Measurements from ENCODE around the gene SDHAF3. TPM values are rescaled to one million over a fixed set of nuclear protein-coding genes. Genes with fewer than 3 reads are reported as not detected.
"Not testable (repeated sequence)": the region's sequence is repeated elsewhere in the genome, so short reads cannot be mapped to it uniquely, and the experiment has no call there.

SDHAF3 gene
- total RNA-seq (23.9 TPM), polyA plus RNA-seq (23.1 TPM)
- long read RNA-seq, donor 1, partial matches to known transcripts = 0 of 1 reads
- long read RNA-seq, donor 1, other reads (novel, unspliced or antisense) = 0 of 1 reads
- long read RNA-seq, donor 2 = 0 reads
- long read RNA-seq, donor 3, transcript SDHAF3-202 (2 exons, 2,060 nt) = major isoform, 57 of 77 reads
- long read RNA-seq, donor 3, partial matches to known transcripts = 7 of 77 reads
- long read RNA-seq, donor 3, other reads (novel, unspliced or antisense) = 9 of 77 reads
- long read RNA-seq, donor 4, transcript SDHAF3-202 (2 exons, 2,060 nt) = major isoform, 18 of 18 reads
- long read RNA-seq, donor 4, partial matches to known transcripts = 0 of 18 reads
- long read RNA-seq, donor 4, other reads (novel, unspliced or antisense) = 0 of 18 reads
- long read RNA-seq, donor 5, transcript SDHAF3-202 (2 exons, 2,060 nt) = major isoform, 71 of 81 reads
- long read RNA-seq, donor 5, partial matches to known transcripts = 0 of 81 reads
- long read RNA-seq, donor 5, other reads (novel, unspliced or antisense) = 9 of 81 reads
- long read RNA-seq, donor 6, transcript SDHAF3-202 (2 exons, 2,060 nt) = major isoform, 19 of 24 reads
- long read RNA-seq, donor 6, partial matches to known transcripts = 0 of 24 reads
- long read RNA-seq, donor 6, other reads (novel, unspliced or antisense) = 5 of 24 reads
- long read RNA-seq, donor 7, transcript SDHAF3-202 (2 exons, 2,060 nt) = major isoform, 31 of 38 reads
- long read RNA-seq, donor 7, partial matches to known transcripts = 0 of 38 reads
- long read RNA-seq, donor 7, other reads (novel, unspliced or antisense) = 6 of 38 reads
- long read RNA-seq, donor 8, transcript SDHAF3-202 (2 exons, 2,060 nt) = major isoform, 12 of 13 reads
- long read RNA-seq, donor 8, partial matches to known transcripts = 0 of 13 reads
- long read RNA-seq, donor 8, other reads (novel, unspliced or antisense) = 0 of 13 reads
- long read RNA-seq, donor 9, transcript SDHAF3-202 (2 exons, 2,060 nt) = major isoform, 27 of 28 reads
- long read RNA-seq, donor 9, partial matches to known transcripts = 0 of 28 reads
- long read RNA-seq, donor 9, other reads (novel, unspliced or antisense) = 0 of 28 reads
- long read RNA-seq, donor 10, transcript SDHAF3-202 (2 exons, 2,060 nt) = major isoform, 22 of 23 reads
- long read RNA-seq, donor 10, partial matches to known transcripts = 0 of 23 reads
- long read RNA-seq, donor 10, other reads (novel, unspliced or antisense) = 0 of 23 reads

DNA sequence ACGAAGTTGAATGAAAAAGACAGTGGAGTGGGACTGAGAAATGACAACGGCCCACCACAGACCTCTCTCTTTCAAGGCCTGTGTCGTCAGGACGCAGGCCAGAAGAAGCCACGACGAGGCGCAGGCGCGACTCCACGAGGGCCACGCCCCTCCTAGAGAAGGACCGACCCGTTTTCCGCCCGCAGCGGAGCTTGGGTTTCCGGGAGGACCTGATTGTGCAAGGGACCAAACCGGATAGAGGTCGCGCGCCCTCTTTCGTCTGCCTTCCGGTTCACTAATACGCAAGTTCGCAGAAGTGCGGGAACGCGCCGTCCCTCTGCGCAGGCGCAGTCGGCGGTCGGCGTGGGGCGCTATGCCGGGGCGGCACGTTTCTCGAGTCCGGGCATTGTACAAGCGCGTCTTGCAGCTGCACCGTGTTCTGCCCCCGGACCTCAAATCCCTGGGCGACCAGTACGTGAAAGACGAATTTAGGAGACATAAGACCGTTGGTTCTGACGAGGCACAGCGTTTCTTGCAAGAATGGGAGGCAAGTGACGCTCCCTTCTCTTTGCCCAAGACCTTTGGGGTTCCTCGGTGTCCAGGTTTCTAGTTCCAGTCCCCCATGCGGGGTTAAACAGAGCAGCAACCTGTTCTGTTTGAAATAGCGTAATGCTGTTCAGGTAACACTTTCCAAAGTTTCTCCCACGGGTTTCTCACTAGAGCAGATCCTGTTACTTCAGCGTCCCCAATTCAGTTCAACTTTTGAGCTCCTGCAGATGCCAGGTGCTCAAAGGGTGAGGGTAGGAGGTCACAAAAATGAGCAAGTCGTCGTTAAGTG, at the start of gene SDHAF3:
Gene SDHAF3 (plus strand): TSS at position 327 of the 817 bp plus-strand sequence. CDS start 26 bp downstream, at position 353.
- Histone ChIP-seq H3K27ac (ENCODE audit: low read depth in 1 of 2, low read length in 1 of 2) (peak within 1 kb of the TSS; percentile 89 to 96), H3K4me3 (ENCODE audit: low read length in 2 of 2) (peak within 1 kb of the TSS; percentile 87 to 90), H3K27me3 (ENCODE audit: control insufficient read depth in 2 of 2, insufficient read depth in 1 of 2, low read length in 1 of 2) (no peaks in the 10 kb centered on the region), H3K9me3 (ENCODE audit: control insufficient read depth in 2 of 2, insufficient read depth in 1 of 2, low read length in 1 of 2) (no peaks in the 10 kb centered on the region), H3K36me3 (ENCODE audit: control insufficient read depth in 2 of 2, insufficient read depth in 2 of 2, low read length in 1 of 2) (no peaks in the 10 kb centered on the region), H3K4me1 (ENCODE audit: control insufficient read depth in 2 of 2, insufficient read depth in 2 of 2, low read length in 2 of 2) (peaks cover 6 to 12% of the 10 kb centered on the region in 2 donors)
- under 1% methylated on average over 59 of the region's 59 CpGs for WGBS
- DNase-seq (ENCODE audit: low read depth in 6 of 9, low spot score in 9 of 9) = peak; percentile 92 to 99 (median 96)

GRCh38 chr7:97072025-97072424, 45.5 kb upstream of the SDHAF3 start:
- H3K27ac ChIP-seq (ENCODE audit: low read depth in 1 of 2, low read length in 1 of 2); H3K4me3 ChIP-seq (ENCODE audit: low read length in 2 of 2); H3K4me1 ChIP-seq (ENCODE audit: control insufficient read depth in 2 of 2, insufficient read depth in 2 of 2, low read length in 2 of 2); DNase-seq (ENCODE audit: low read depth in 6 of 9, low spot score in 9 of 9); H3K9me3 ChIP-seq (ENCODE audit: control insufficient read depth in 2 of 2, insufficient read depth in 1 of 2, low read length in 1 of 2); H3K27me3 ChIP-seq (ENCODE audit: control insufficient read depth in 2 of 2, insufficient read depth in 1 of 2, low read length in 1 of 2); H3K36me3 ChIP-seq (ENCODE audit: control insufficient read depth in 2 of 2, insufficient read depth in 2 of 2, low read length in 1 of 2): not testable (repeated sequence)
- WGBS = 85% methylated on average over 2 of the region's 2 CpGs

DNA sequence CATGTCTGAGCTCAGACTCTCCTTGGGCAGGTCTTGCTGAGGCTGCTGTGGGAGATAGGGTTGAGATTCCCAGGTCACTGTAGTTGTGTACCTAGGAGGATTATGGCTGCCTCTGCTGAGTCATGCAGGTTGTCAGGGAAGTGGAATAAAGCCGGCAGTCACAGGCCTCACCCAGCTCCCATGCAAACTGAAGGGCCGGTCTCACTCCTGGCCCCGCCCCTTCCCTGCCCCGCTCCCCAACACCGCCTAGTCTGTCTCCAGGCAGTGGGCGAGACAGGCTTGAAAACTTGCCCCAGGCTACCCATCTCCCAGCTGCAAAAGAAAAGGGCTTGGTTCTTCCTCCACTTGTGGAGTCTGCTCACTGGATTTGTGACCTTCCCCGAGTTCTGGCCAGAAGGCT, 41.6 kb upstream of the SDHAF3 start:
- DNase-seq (ENCODE audit: low read depth in 6 of 9, low spot score in 9 of 9) = no peak
- Histone ChIP-seq H3K9me3 (ENCODE audit: control insufficient read depth in 2 of 2, insufficient read depth in 1 of 2, low read length in 1 of 2) (no peaks in the 10 kb centered on the region), H3K4me1 (ENCODE audit: control insufficient read depth in 2 of 2, insufficient read depth in 2 of 2, low read length in 2 of 2) (no peaks in the 10 kb centered on the region), H3K27ac (ENCODE audit: low read depth in 1 of 2, low read length in 1 of 2) (no peak overlapping the region), H3K27me3 (ENCODE audit: control insufficient read depth in 2 of 2, insufficient read depth in 1 of 2, low read length in 1 of 2) (no peaks in the 10 kb centered on the region), H3K36me3 (ENCODE audit: control insufficient read depth in 2 of 2, insufficient read depth in 2 of 2, low read length in 1 of 2) (no peaks in the 10 kb centered on the region), H3K4me3 (ENCODE audit: low read length in 2 of 2) (no peak overlapping the region)
- 70% methylated on average over 7 of the region's 7 CpGs for WGBS

DNA sequence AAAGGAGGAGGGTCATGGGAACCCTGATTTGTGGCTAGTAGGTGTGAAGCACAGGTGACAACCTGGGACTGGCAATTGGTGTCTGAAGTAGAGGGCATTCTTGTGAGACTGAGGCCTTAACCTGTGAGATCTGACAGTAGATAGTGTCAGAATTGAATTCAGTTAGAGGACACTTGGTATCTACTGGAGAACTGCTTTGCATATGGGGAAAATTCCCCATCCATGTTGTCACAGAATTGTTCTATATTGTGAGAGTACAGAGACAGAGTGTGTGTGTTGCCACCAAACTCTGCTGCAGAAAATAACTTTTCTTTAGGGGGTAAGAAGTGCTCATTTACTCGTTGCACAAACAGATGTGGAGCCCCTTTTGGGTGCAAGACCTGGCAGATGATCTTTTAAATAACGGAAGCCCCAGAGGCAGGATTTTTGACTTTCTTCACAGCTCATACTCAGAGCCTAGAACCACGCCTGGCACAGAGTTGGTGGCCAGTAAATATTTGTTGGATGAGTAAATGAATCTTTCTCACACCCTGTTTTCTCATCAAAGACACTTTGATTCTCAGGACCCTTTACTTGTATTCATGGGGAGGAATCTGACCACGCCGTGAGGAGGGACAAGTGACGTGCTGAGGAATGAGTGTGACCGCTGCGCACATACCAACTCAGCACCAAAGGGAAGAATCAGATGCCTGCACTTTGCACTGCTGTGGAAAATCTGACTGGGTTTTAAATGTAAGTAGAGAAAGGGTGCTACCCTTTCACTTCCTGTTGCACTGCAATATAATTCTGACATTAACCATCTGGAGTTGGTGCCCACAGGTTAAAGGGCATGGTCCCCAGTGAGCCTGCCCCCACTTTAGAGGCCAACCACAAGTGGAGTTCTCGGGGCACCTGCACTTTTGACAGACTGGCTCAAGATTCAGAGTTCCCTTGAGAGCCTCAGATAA, 39.2 kb upstream of the SDHAF3 start:
- no peak overlapping the region for H3K4me3 ChIP-seq (ENCODE audit: low read length in 2 of 2)
- H3K9me3 ChIP-seq (ENCODE audit: control insufficient read depth in 2 of 2, insufficient read depth in 1 of 2, low read length in 1 of 2) = no peaks in the 10 kb centered on the region
- DNase-seq (ENCODE audit: low read depth in 6 of 9, low spot score in 9 of 9) = no peak
- no peaks in the 10 kb centered on the region for H3K36me3 ChIP-seq (ENCODE audit: control insufficient read depth in 2 of 2, insufficient read depth in 2 of 2, low read length in 1 of 2)
- H3K4me1 ChIP-seq (ENCODE audit: control insufficient read depth in 2 of 2, insufficient read depth in 2 of 2, low read length in 2 of 2) = no peaks in the 10 kb centered on the region
- H3K27me3 ChIP-seq (ENCODE audit: control insufficient read depth in 2 of 2, insufficient read depth in 1 of 2, low read length in 1 of 2) = no peaks in the 10 kb centered on the region
- no peak overlapping the region for H3K27ac ChIP-seq (ENCODE audit: low read depth in 1 of 2, low read length in 1 of 2)
- 86% methylated on average over 9 of the region's 9 CpGs for WGBS

- Histone ChIP-seq H3K4me1 (ENCODE audit: control insufficient read depth in 2 of 2, insufficient read depth in 2 of 2, low read length in 2 of 2) (no peaks in the 10 kb centered on the region), H3K36me3 (ENCODE audit: control insufficient read depth in 2 of 2, insufficient read depth in 2 of 2, low read length in 1 of 2) (no peaks in the 10 kb centered on the region), H3K9me3 (ENCODE audit: control insufficient read depth in 2 of 2, insufficient read depth in 1 of 2, low read length in 1 of 2) (no peaks in the 10 kb centered on the region), H3K4me3 (ENCODE audit: low read length in 2 of 2) (no peak overlapping the region), H3K27me3 (ENCODE audit: control insufficient read depth in 2 of 2, insufficient read depth in 1 of 2, low read length in 1 of 2) (no peaks in the 10 kb centered on the region), H3K27ac (ENCODE audit: low read depth in 1 of 2, low read length in 1 of 2) (no peak overlapping the region)
- no peak for DNase-seq (ENCODE audit: low read depth in 6 of 9, low spot score in 9 of 9)
- 97% methylated on average over 4 of the region's 4 CpGs for WGBS
These were observed 38.2 kb upstream of the SDHAF3 start for GRCh38 chr7:97079300-97079699.

DNA sequence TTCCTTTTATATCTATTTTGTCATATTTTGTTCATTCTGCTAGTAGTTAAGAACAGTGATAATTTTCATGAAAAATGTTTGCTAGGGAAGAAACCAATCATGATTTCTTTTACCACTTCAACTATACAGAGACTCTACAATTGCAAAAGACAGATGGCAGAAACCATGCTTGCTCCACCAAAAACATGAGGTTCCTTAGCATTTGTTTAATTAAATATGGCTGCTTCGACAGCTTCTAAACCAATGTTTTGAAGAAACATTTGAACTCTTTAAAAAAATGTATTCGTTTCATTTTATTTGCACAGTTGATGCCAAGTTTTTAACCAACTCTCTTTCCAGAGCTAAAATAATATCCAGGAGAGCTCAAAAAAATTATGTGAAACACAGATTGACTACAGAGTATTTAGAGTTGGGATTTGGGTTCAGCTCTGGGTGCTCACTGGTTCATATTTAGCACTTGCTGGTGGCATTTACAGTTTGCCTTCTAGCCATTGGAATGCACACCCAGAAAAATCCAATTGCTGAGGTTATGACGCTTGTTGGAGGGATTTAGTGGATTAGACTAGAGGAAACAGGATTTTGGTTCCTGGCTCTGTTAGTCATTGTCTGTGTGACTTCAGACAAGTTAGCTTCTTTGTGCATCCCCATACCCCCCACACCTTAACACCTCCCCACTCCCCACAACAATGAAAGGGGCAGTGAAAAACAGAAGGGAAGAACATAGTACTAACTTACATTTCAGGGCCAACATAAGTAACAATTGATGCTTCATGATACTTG, 35.8 kb upstream of the SDHAF3 start:
- 89% methylated on average over 3 of the region's 3 CpGs for WGBS
- H3K9me3 ChIP-seq (ENCODE audit: control insufficient read depth in 2 of 2, insufficient read depth in 1 of 2, low read length in 1 of 2) = no peaks in the 10 kb centered on the region
- no peaks in the 10 kb centered on the region for H3K4me1 ChIP-seq (ENCODE audit: control insufficient read depth in 2 of 2, insufficient read depth in 2 of 2, low read length in 2 of 2)
- DNase-seq (ENCODE audit: low read depth in 6 of 9, low spot score in 9 of 9) = no peak
- H3K4me3 ChIP-seq (ENCODE audit: low read length in 2 of 2) = no peak overlapping the region
- no peak overlapping the region for H3K27ac ChIP-seq (ENCODE audit: low read depth in 1 of 2, low read length in 1 of 2)
- H3K27me3 ChIP-seq (ENCODE audit: control insufficient read depth in 2 of 2, insufficient read depth in 1 of 2, low read length in 1 of 2) = no peaks in the 10 kb centered on the region
- no peaks in the 10 kb centered on the region for H3K36me3 ChIP-seq (ENCODE audit: control insufficient read depth in 2 of 2, insufficient read depth in 2 of 2, low read length in 1 of 2)

DNA sequence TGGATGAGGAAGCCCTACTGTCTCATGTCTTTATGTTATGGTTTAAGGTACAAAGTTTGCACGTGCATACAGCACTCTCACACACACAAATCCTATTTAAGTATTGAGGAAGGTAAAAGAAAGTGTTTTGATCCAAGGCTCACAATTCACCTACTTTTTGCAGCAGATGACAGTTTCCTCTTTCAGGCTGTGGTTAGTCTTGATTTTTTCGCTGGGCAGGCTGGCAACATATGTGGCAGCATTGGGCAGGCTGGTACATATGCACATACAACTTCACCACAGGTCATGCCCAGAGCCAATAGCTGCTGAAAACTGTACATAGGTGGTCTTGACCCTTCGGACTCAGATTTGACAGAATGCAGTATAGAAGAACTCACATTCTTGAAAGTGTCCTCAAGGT, 29.1 kb upstream of the SDHAF3 start:
- 24% methylated on average over 3 of the region's 3 CpGs for WGBS
- H3K9me3 ChIP-seq (ENCODE audit: control insufficient read depth in 2 of 2, insufficient read depth in 1 of 2, low read length in 1 of 2) = no peaks in the 10 kb centered on the region
- H3K27me3 ChIP-seq (ENCODE audit: control insufficient read depth in 2 of 2, insufficient read depth in 1 of 2, low read length in 1 of 2) = no peaks in the 10 kb centered on the region
- no peak overlapping the region for H3K4me3 ChIP-seq (ENCODE audit: low read length in 2 of 2)
- no peaks in the 10 kb centered on the region for H3K4me1 ChIP-seq (ENCODE audit: control insufficient read depth in 2 of 2, insufficient read depth in 2 of 2, low read length in 2 of 2)
- DNase-seq (ENCODE audit: low read depth in 6 of 9, low spot score in 9 of 9) = no peak
- no peak overlapping the region for H3K27ac ChIP-seq (ENCODE audit: low read depth in 1 of 2, low read length in 1 of 2)
- H3K36me3 ChIP-seq (ENCODE audit: control insufficient read depth in 2 of 2, insufficient read depth in 2 of 2, low read length in 1 of 2) = no peaks in the 10 kb centered on the region

Data from thymus (tissue), 14 donors.